Activated CD8-positive, alpha-beta memory T cell treated with anti-CD3 and anti-CD28 coated beads, Interleukin-2, amount 50 U/mL, for 24 hours (primary cell): Measurements from ENCODE around the gene FRMD4A.
A peak's percentile ranks its signal among the peaks of the same experiment; 100 is the strongest.

Experiments
- DNase-seq: peaks from one replicate; pipeline ENCODE4 v3.0.0-alpha.2; 2020; ENCODE audit errors: extremely low read depth

FRMD4A gene

GRCh38 chr10:14340051-14340744 lies 9.5 kb upstream of the FRMD4A start:
- DNase-seq = no peak

- DNase-seq = no peak
Observed at GRCh38 chr10:14336736-14337135, 6.0 kb upstream of the FRMD4A start.

GRCh38 chr10:14334771-14335170 lies 4.0 kb upstream of the FRMD4A start:
- DNase-seq = no peak

- DNase-seq = no peak
Observed at GRCh38 chr10:14333606-14334005, 2.9 kb upstream of the FRMD4A start.

GRCh38 chr10:14332903-14333302 lies 2.2 kb upstream of the FRMD4A start:
- DNase-seq = no peak

GRCh38 chr10:14329746-14330173 lies 964 bp downstream of the FRMD4A start:
- DNase-seq = no peak

GRCh38 chr10:14328881-14329672 lies 1.6 kb downstream of the FRMD4A start:
- no peak for DNase-seq

GRCh38 chr10:14327527-14327926 lies 3.2 kb downstream of the FRMD4A start:
- DNase-seq = no peak

- DNase-seq = no peak
Observed at GRCh38 chr10:14326581-14326980, 4.1 kb downstream of the FRMD4A start.

GRCh38 chr10:14325325-14325955 lies 5.3 kb downstream of the FRMD4A start:
- DNase-seq = peak; percentile 17

- no peak for DNase-seq
Observed at GRCh38 chr10:14322526-14323188, 8.1 kb downstream of the FRMD4A start.

GRCh38 chr10:14318007-14318406 lies 12.7 kb downstream of the FRMD4A start:
- no peak for DNase-seq

- DNase-seq = no peak
Observed at GRCh38 chr10:14312014-14312413, 18.7 kb downstream of the FRMD4A start.

GRCh38 chr10:14311206-14311957 lies 19.3 kb downstream of the FRMD4A start:
- no peak for DNase-seq

GRCh38 chr10:14309593-14309992 lies 21.1 kb downstream of the FRMD4A start:
- DNase-seq = no peak

- no peak for DNase-seq
Observed at GRCh38 chr10:14306190-14306589, 24.5 kb downstream of the FRMD4A start.

- no peak for DNase-seq
Observed at GRCh38 chr10:14304046-14304445, 26.7 kb downstream of the FRMD4A start.

GRCh38 chr10:14302035-14302434 lies 28.7 kb downstream of the FRMD4A start:
- DNase-seq = no peak

- DNase-seq = no peak
Observed at GRCh38 chr10:14299556-14299955, 31.2 kb downstream of the FRMD4A start.

GRCh38 chr10:14296065-14296709 lies 34.5 kb downstream of the FRMD4A start:
- DNase-seq = no peak
